Astrocyte of the spinal cord (primary cell): ENCODE data around the gene COG7.
A peak's percentile ranks its signal among the peaks of the same experiment; 100 is the strongest.

Experiments
- DNase-seq: peaks from one replicate; pipeline ENCODE4 v3.0.0; 2011; ENCODE audit warnings: low read depth, low spot score
- H3K4me3 ChIP-seq: 2 replicates; pipeline ENCODE4 v1.5.1; 2011; ENCODE audit warnings: low read depth, mild to moderate bottlenecking, low read length, moderate library complexity
- in situ Hi-C: cut with HindIII; loops from 2 replicates; pipeline ENCODE4 v1.10.0; 2017; ENCODE audit warnings: low sequenced_read_pairs
- TF ChIP-seq, protein P1 (sequence below): IDR thresholded peaks from 2 replicates; pipeline ENCODE4 v1.5.1; 2012; ENCODE audit warnings: low read depth, mild to moderate bottlenecking, low read length, inconsistent platforms

The COG7 gene

DNA sequence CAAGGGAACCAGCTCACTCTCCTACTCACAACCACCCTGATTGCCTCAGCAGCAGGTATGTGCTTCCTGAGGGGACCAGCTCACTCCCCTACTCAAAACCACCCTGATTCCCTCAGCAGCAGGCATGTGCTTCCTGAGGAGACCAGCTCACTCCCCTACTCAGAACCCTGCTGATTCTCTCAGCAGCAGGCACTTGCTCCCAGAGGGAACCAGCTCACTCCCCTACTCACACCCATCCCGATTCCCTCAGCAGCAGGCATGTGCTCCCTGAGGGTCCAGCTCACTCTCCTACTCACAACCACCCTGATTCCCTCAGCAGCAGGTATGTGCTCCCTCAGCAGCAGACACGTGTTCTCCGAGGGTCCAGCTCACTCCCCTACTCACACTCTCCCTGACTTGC, 26.1 kb upstream of the COG7 start:
- TF ChIP-seq, protein P1, sequence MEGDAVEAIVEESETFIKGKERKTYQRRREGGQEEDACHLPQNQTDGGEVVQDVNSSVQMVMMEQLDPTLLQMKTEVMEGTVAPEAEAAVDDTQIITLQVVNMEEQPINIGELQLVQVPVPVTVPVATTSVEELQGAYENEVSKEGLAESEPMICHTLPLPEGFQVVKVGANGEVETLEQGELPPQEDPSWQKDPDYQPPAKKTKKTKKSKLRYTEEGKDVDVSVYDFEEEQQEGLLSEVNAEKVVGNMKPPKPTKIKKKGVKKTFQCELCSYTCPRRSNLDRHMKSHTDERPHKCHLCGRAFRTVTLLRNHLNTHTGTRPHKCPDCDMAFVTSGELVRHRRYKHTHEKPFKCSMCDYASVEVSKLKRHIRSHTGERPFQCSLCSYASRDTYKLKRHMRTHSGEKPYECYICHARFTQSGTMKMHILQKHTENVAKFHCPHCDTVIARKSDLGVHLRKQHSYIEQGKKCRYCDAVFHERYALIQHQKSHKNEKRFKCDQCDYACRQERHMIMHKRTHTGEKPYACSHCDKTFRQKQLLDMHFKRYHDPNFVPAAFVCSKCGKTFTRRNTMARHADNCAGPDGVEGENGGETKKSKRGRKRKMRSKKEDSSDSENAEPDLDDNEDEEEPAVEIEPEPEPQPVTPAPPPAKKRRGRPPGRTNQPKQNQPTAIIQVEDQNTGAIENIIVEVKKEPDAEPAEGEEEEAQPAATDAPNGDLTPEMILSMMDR, result no peak
- H3K4me3 ChIP-seq, result no peak overlapping the region
- DNase-seq, result no peak
- in situ Hi-C loops, result no loop called here

DNA sequence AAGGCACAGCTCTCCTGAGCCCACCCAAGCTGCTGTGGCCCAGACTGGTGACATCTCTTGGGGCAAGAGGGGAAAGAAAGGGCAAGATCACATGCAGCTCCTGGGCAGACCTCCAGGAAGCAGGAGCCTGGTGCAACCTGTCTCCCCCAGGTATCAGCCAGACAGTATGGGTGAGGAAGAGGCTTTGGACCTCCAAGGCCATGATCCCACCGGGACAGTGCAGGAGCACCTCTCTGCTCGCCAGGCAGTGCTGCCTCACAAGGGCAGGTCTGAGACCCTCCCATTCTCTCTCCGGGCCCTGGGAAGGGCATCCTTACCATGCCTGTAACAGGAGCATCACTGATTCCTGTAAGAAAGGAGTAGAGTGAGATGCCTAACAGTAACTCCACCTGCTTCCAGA, 25.6 kb upstream of the COG7 start:
- TF ChIP-seq, protein P1, result no peak
- in situ Hi-C loops, result no loop called here
- no peak overlapping the region for H3K4me3 ChIP-seq
- DNase-seq, result no peak

DNA sequence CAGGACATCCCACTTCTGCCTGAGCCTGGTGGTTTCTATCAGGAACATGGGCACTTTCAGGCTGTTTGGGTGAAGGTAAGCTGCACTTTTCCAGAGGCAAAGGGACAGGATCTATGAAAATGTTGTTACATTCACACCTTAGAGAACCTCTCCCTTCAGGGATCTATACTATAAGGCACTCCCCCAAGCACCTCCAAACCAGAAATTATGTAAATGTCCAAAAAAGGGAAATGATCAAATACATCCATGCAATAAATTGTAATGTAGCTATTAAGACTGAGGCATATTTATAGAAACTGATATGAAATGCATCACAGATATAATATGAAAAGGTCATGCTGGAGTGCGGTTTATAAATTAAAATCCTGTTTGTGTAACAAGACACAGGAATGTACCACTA, 23.3 kb upstream of the COG7 start:
- TF ChIP-seq, protein P1, result no peak
- in situ Hi-C loops, result no loop called here
- no peak for DNase-seq
- H3K4me3 ChIP-seq, result no peak overlapping the region

DNA sequence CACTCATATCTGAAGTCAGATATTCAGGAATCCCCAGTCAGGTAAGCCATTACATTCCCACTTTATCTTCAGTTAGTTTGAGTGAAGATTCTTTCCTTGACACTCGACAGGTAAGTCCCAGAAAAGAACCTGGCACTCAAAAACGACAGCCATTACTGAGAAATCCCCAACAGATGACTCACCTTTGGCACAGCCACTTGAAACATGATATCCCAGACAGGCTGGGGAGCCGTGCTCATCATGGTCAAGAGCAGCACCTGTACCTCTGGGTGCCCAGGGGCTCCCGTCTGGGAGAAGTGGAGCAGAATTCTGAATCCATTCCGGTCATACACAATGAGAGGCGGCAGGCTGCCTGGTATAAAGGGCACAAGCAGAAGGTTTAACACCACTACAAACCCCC, 16.8 kb upstream of the COG7 start:
- TF ChIP-seq, protein P1, result no peak
- DNase-seq, result peak; percentile 33
- in situ Hi-C loops, result no loop called here
- no peak overlapping the region for H3K4me3 ChIP-seq

DNA sequence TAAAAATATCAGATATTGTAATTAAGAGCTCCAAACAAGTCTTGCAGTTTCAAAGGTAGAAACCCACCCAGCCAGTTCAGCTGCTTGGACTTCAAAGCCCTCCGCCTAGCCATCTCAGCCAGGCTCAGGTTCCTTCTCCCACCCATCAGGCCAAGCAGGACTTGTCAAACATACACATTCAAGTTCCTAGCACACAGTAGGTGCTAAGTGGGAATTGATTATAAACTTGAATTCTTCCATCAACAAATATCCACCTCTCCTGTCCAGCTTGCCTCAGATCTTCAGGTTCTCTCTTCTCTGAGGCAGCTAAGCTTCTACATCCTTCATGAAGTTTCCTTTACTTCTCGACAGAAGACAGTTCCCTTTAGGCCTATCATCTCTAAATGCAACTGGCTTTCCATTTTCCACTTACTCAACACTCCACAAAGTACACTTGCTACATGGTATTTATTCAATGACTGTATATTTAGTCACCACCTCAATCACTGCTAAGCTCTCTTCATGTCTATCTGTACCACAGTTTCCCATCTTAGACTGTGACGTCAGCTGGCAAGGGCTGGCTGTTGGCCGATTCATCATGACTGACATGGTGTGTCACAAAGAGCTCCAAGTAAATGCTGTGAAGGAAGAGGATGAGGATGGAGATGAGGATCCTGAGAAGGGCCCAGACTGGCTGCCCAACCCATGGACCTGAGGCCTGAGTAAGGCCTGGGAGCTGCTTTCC, 13.3 kb upstream of the COG7 start:
- H3K4me3 ChIP-seq, result no peak overlapping the region
- DNase-seq, result peak; percentile 88
- TF ChIP-seq, protein P1, result no peak
- in situ Hi-C loops, result no loop called here

DNA sequence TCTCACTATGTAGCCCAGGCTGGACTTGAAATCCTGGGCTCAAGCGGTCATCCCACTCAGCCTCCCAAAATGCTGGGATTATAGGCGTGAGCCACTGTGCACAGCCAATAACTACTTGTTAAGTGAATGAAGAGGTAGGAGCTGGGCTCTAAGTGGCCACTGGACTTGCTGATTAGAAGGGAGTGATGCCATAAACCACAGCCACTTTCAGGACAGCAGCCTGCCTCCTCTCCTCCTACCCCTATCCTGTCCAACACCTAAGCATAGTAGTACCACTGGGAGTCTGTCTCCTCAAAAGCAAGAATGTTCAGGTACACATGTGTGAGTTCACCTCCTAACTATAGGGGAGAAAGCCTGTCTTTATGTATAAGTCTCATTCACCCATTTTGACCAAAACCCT, 12.2 kb upstream of the COG7 start:
- in situ Hi-C loops, result no loop called here

More for the DNA sequence above, 12.2 kb upstream of the COG7 start:
- DNase-seq, result no peak
- no peak overlapping the region for H3K4me3 ChIP-seq
- TF ChIP-seq, protein P1, result no peak
